ENCODE results near the gene MLIP.

- TF ChIP-seq TAF15 (IDR thresholded peaks at IDR 0.05; ENCODE audit: low read depth, low read length, poor library complexity, severe bottlenecking) = no peak
- TF ChIP-seq ZNF282 (IDR thresholded peaks at IDR 0.05; ENCODE audit: partially characterized antibody) = no peak
Measured at GRCh38 chr6:54098450-54099044, 12.7 kb upstream of the MLIP start.
